Fibroblast of skin of right quadriceps (primary cell): ENCODE data around the gene PPP1R3C.
A peak's percentile ranks its signal among the peaks of the same experiment; 100 is the strongest.

Source experiments
- DNase-seq: peaks from one replicate; pipeline ENCODE4 v3.0.0-alpha.2; 2013

PPP1R3C gene

GRCh38 chr10:91597197-91597881 lies 35.5 kb downstream of the PPP1R3C start:
- DNase-seq, result peak; percentile 83

GRCh38 chr10:91596825-91597196 lies 36.1 kb downstream of the PPP1R3C start:
- DNase-seq, result peak; percentile 86

- DNase-seq, result no peak
Measured at GRCh38 chr10:91593834-91594233, 39.0 kb downstream of the PPP1R3C start.

GRCh38 chr10:91593366-91593765 lies 39.5 kb downstream of the PPP1R3C start:
- no peak for DNase-seq

GRCh38 chr10:91592266-91592975 lies 40.5 kb downstream of the PPP1R3C start:
- DNase-seq, result peak; percentile 27

GRCh38 chr10:91591797-91592174 lies 41.1 kb downstream of the PPP1R3C start:
- no peak for DNase-seq

- peak; percentile 76 for DNase-seq
Measured at GRCh38 chr10:91590904-91591796, 41.7 kb downstream of the PPP1R3C start.

- peak; percentile 95 for DNase-seq
Measured at GRCh38 chr10:91590142-91590903, 42.5 kb downstream of the PPP1R3C start.

- no peak for DNase-seq
Measured at GRCh38 chr10:91589658-91590035, 43.2 kb downstream of the PPP1R3C start.

GRCh38 chr10:91589015-91589657 lies 43.7 kb downstream of the PPP1R3C start:
- peak; percentile 50 for DNase-seq

GRCh38 chr10:91587710-91588638 lies 44.9 kb downstream of the PPP1R3C start:
- peak; percentile 93 for DNase-seq

- DNase-seq, result no peak
Measured at GRCh38 chr10:91582153-91582554, 50.7 kb downstream of the PPP1R3C start.

GRCh38 chr10:91579329-91579985 lies 53.4 kb downstream of the PPP1R3C start:
- peak; percentile 83 for DNase-seq
